K562 (cell line): ENCODE measurements around the gene NT5DC2. TPM values are rescaled to one million over a fixed set of nuclear protein-coding genes. Genes with fewer than 3 reads are reported as not detected.

Source experiments
- ATAC-seq: fragments of 200-7000 bp; cut with Tn5 transposase; 3 replicates; pipeline ENCODE4 v1.9.1; 2020; ENCODE audit warnings: moderate library complexity
- BruUV-seq: library from RNA; stranded (reverse); fragments of 400-500 nt; replicated peaks from 2 replicates; lab custom pipeline; 2021; lab: Mats Ljungman, UMichigan
- CTCF ChIA-PET: fragments of 300-600 bp; formaldehyde crosslinking; extraction: SDS; loops from one replicate; lab custom pipeline; 2021; ENCODE audit warnings: low intra/inter-chr PET ratio; lab: Yijun Ruan, JAX
- POLR2A ChIA-PET: fragments of 300-600, 350-650 bp; sonication (Branson Sonifier 250); formaldehyde crosslinking; extraction: SDS; loops from one replicate; lab custom pipeline; 2021; ENCODE audit warnings: antibody characterized with exemption, inconsistent platforms; lab: Yijun Ruan, JAX
- DNase-seq, 4 experiments: peaks; one replicate each; pipeline versions ENCODE4 v3.0.0 to v3.0.0-alpha.2; 2011 to 2018; ENCODE audit warnings: low spot score in 3 of 4, mixed read lengths in 3 of 4; ENCODE audit errors: extremely low read depth in 1 of 4
- FAIRE-seq: peaks from 2 replicates; lab custom pipeline; 2011; peaks lifted over from hg19 to GRCh38; lab: Jason Lieb, UNC
- H2AFZ ChIP-seq: 2 replicates; pipeline ENCODE4 v1.6.0; 2011; ENCODE audit warnings: low read depth, low read length, control low read depth, inconsistent platforms
- H3K27ac ChIP-seq: fragments of 200-600 bp; 3 replicates; pipeline ENCODE4 v1.8.0; 2011; ENCODE audit warnings: low read depth, mild to moderate bottlenecking, control low read depth, inconsistent platforms, low read length, moderate library complexity, mixed read lengths; ENCODE audit errors: extremely low read depth
- H3K27me3 ChIP-seq, 2 experiments: fragments of 300-600 bp in 1 of 2; 2 replicates in 1 of 2; 3 replicates in 1 of 2; pipeline versions ENCODE4 v1.6.0 to v1.8.0; 2011; ENCODE audit warnings: inconsistent platforms in 2 of 2, low read length in 2 of 2, mild to moderate bottlenecking in 1 of 2, mixed read lengths in 1 of 2, moderate library complexity in 1 of 2; ENCODE audit not compliant: control insufficient read depth in 2 of 2, insufficient read depth in 2 of 2
- H3K36me3 ChIP-seq: fragments of 300-600 bp; 3 replicates; pipeline ENCODE4 v1.8.0; 2011; ENCODE audit warnings: mild to moderate bottlenecking, low read length, inconsistent platforms; ENCODE audit not compliant: control insufficient read depth, insufficient read depth
- H3K4me1 ChIP-seq, 2 experiments: fragments of 200-600 bp in 1 of 2; replicated peaks in 1 of 2; 2 replicates in 1 of 2; 3 replicates in 1 of 2; pipeline versions ENCODE4 v1.5.1 to v1.8.0; 2011; ENCODE audit warnings: inconsistent platforms in 2 of 2, low read length in 2 of 2, mild to moderate bottlenecking in 1 of 2, mixed read lengths in 1 of 2, moderate library complexity in 1 of 2; ENCODE audit not compliant: control insufficient read depth in 2 of 2, insufficient read depth in 2 of 2
- H3K4me2 ChIP-seq: 2 replicates; pipeline ENCODE4 v1.6.1; 2011; ENCODE audit warnings: low read length, control low read depth, inconsistent platforms, mixed read lengths; ENCODE audit not compliant: insufficient read depth
- H3K4me3 ChIP-seq: fragments of 200-600 bp; sonication (generic), shearing (Covaris generic); 2 replicates; pipeline ENCODE4 v1.5.1; 2016; ENCODE audit warnings: control low read depth, inconsistent platforms
- H3K79me2 ChIP-seq: fragments of 200-600 bp; 3 replicates; pipeline ENCODE4 v1.8.0; 2011; ENCODE audit warnings: low read length, inconsistent platforms; ENCODE audit not compliant: control insufficient read depth, insufficient read depth
- H3K9ac ChIP-seq, 2 experiments: 2 replicates each; pipeline versions ENCODE4 v1.6.0 to v1.6.1; 2011; ENCODE audit warnings: low read depth in 2 of 2, low read length in 2 of 2, control low read depth in 1 of 2, inconsistent platforms in 1 of 2, mild to moderate bottlenecking in 1 of 2, mixed read lengths in 1 of 2; ENCODE audit not compliant: insufficient read depth in 1 of 2
- H3K9me1 ChIP-seq: one replicate; pipeline ENCODE4 v1.6.0; 2011; ENCODE audit warnings: inconsistent platforms, mild to moderate bottlenecking, low read length, moderate library complexity; ENCODE audit not compliant: control insufficient read depth, insufficient read depth
- H3K9me3 ChIP-seq: replicated peaks from 2 replicates; pipeline ENCODE4 v1.5.1; 2011; ENCODE audit warnings: low read depth, low read length, inconsistent platforms; ENCODE audit not compliant: control insufficient read depth, insufficient read depth
- H4K20me1 ChIP-seq: replicated peaks from 2 replicates; pipeline ENCODE4 v1.6.1; 2011; ENCODE audit warnings: low read length, inconsistent platforms, mixed read lengths; ENCODE audit not compliant: control insufficient read depth, insufficient read depth
- DNMT1 ChIP-seq: fragments of 450-650 bp; IDR thresholded peaks from 2 replicates; pipeline ENCODE4 v1.6.1; 2016; ENCODE audit warnings: antibody characterized with exemption, mild to moderate bottlenecking
- ELF4 ChIP-seq: fragments of 450-650 bp; formaldehyde crosslinking; IDR thresholded peaks from 2 replicates; pipeline ENCODE4 v1.4.0; 2022; ENCODE audit warnings: missing genetic modification characterization
- FOSL1 ChIP-seq: fragments of 200-800 bp; sonication (Bioruptor generic); conservative IDR thresholded peaks from 2 replicates; pipeline ENCODE4 v1.6.1; 2016; ENCODE audit warnings: missing genetic modification characterization, missing compliant biosample characterization
- FOXP1 ChIP-seq: sonication (generic); formaldehyde crosslinking; IDR thresholded peaks from 2 replicates; pipeline ENCODE4 v1.8.0; 2022; ENCODE audit warnings: mild to moderate bottlenecking, missing genetic modification reagents
- NR1H2 ChIP-seq: sonication (generic); formaldehyde crosslinking; IDR thresholded peaks from 2 replicates; pipeline ENCODE4 v1.4.0; 2020; ENCODE audit warnings: mild to moderate bottlenecking, missing genetic modification reagents
- POLR2AphosphoS5 ChIP-seq: IDR thresholded peaks from 2 replicates; pipeline ENCODE4 v1.6.1; 2011; ENCODE audit warnings: mild to moderate bottlenecking, low read depth, low read length, moderate library complexity; ENCODE audit not compliant: control insufficient read depth, insufficient read depth
- RB1 ChIP-seq: fragments of 450-650 bp; IDR thresholded peaks from 2 replicates; pipeline ENCODE4 v1.6.1; 2017; ENCODE audit warnings: low read depth, mild to moderate bottlenecking
- TCF3 ChIP-seq: sonication (generic); formaldehyde crosslinking; IDR thresholded peaks from 2 replicates; pipeline ENCODE4 v1.4.0; 2020; ENCODE audit warnings: mild to moderate bottlenecking, missing genetic modification reagents
- ZKSCAN1 ChIP-seq: fragments of 150-350 bp; IDR thresholded peaks from 2 replicates; pipeline ENCODE4 v1.6.1; 2016; ENCODE audit warnings: low read depth, low read length
- ZNF586 ChIP-seq: fragments of 450-650 bp; formaldehyde crosslinking; conservative IDR thresholded peaks from 2 replicates; pipeline ENCODE4 v1.4.0; 2020; ENCODE audit warnings: mild to moderate bottlenecking, moderate library complexity
- ZNF609 ChIP-seq: sonication (generic); formaldehyde crosslinking; IDR thresholded peaks from 2 replicates; pipeline ENCODE4 v1.8.1; 2023; ENCODE audit warnings: missing genetic modification reagents, mild to moderate bottlenecking, borderline replicate concordance
- WGBS: fragments of 100-300 bp; shearing (Covaris generic); methylation state at CpG from one replicate; pipeline ENCODE4 v1.1.6; 2016; ENCODE audit warnings: low coverage, mixed read lengths; ENCODE audit not compliant: insufficient coverage; ENCODE audit errors: missing lambda C conversion rate; 5-methylcytosine and 5-hydroxymethylcytosine counted together
- in situ Hi-C: fragments of 300-500 bp; cut with MboI; formaldehyde crosslinking; loops from 4 replicates; pipeline ENCODE4 v1.15.0; 2018; ENCODE audit warnings: inconsistent platforms, mixed read lengths
- intact Hi-C: fragments of 100-400 bp; cut with micrococcal nuclease; formaldehyde crosslinking; loops from 2 replicates; pipeline ENCODE4 v1.14.2; 2022
- polyA plus RNA-seq, 8 experiments: library from polyadenylated mRNA; depleted of rRNA in 4 of 8; stranded (reverse) in 5 of 8; unstranded in 3 of 8; fragments of >200 nt; fragmentation: Nextera tagmentation in 2 of 8; fragmentation: Illumina TruSeq in 1 of 8; extraction: Ambion mirVana in 2 of 8; extraction: Trizol in 1 of 8; gene quantifications; 2 replicates each; pipeline versions ENCODE4 v1.2.1 to v1.2.3, GENCODE V29; 2011 to 2014; ENCODE audit warnings: inconsistent platforms in 1 of 8, missing spikeins in 1 of 8
- total RNA-seq, 7 experiments: library from RNA; depleted of rRNA in 6 of 7; stranded (reverse); fragments of >200 nt in 6 of 7; fragmentation: Illumina TruSeq in 2 of 7; extraction: Trizol in 2 of 7; gene quantifications; 2 replicates each; pipeline versions ENCODE4 v1.2.1 to v1.2.3, GENCODE V29; 2011 to 2021; ENCODE audit warnings: low replicate concordance in 1 of 7
- TF ChIP-seq, protein P1 (sequence below): fragments of 250-450 bp; sonication (Bioruptor Pico); IDR thresholded peaks from 2 replicates; pipeline ENCODE4 v1.5.0; 2021; ENCODE audit warnings: mild to moderate bottlenecking, moderate library complexity

Gene NT5DC2
- total and polyA plus RNA-seq, 9 of the 15 experiments (the other 6 are each of a cell fraction or from before 2014, with no cell fraction given): 25.6 to 168 (median 122) TPM

- intact Hi-C loops (no loop called here), in situ Hi-C loops (no loop called here)
- TF ChIP-seq ZKSCAN1 (no peak), TCF3 (CRISPR knock-in tag) (no peak), RB1 (no peak), ZNF586 (no peak), ELF4 (no peak), ZNF609 (CRISPR knock-in tag) (no peak), FOSL1 (tag) (no peak), DNMT1 (no peak), FOXP1 (CRISPR knock-in tag) (no peak), NR1H2 (CRISPR knock-in tag) (no peak), POLR2AphosphoS5 (no peak)
- TF ChIP-seq, protein P1, sequence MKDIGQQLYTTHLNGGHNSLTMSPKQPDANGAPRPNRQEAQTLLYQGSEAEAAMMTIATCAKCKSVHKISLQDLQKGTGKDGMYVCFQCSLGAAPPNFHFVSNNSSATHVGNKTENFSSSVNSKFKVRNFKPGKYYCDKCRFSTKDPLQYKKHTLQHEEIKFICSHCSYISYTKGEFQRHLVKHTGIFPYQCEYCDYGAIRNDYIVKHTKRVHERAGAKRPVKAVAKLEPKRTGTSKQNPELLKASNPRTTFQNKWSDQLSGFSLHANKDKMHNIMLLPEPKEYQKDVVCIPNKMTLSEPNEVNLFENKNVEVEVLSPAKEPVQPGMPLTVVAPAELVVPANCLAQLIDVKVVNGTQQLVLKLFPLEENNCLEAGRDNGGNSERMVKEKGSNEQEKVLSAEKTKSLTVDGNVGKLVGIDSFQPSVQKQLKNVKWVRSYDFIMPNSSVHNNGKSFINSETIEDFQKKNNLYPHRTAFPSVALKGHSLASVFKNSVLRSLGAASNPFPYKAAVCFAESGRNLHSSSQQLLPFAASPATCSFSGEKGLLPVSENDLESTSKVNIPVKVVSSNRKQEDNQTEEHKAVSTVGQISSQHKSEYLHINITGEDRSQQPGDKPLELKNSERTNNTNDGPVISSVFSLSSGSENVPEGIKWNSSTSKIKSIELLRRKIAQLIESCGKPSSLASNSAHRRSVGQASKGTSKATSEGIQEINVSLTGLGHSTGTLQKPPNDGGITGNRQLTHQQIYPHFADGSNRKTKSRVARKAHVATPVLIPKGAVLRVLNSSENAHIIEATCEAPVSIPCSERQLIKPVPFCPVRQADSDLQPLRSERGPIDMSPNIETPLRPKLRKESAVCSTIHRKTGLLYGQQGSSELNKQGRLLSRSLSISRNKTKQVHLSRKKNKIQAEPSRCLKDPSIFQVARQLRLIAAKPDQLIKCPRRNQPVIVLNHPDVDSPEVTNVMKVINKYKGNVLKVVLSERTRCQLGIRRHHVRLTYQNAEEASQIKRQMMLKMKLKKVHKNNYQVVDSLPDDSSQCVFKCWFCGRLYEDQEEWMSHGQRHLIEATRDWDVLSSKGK (CRISPR knock-in tag): no peak
- Histone ChIP-seq H3K9me1 (no peaks in the 10 kb centered on the region), H2AFZ (no peak overlapping the region), H3K9ac (no peak overlapping the region), H3K4me3 (no peak overlapping the region), H3K36me3 (no peaks in the 10 kb centered on the region), H3K4me1 (peaks cover 0 to 37% of the 10 kb centered on the region in 2 experiments; a peak in 2 of 5 replicates), H3K27ac (no peak overlapping the region), H3K4me2 (no peak overlapping the region), H3K9me3 (no peaks in the 10 kb centered on the region), H3K79me2 (no peaks in the 10 kb centered on the region), H4K20me1 (no peaks in the 10 kb centered on the region), H3K27me3 (peaks cover 0 to 37% of the 10 kb centered on the region in 2 experiments; a peak in 2 of 5 replicates)
- POLR2A ChIA-PET: interaction anchor here (0.7 to 2.1 kb wide), 4 partner anchors 14 to 778 kb away, joined by 3 to 6 read pairs (median 4); no protein-coding TSS in a partner anchor
- WGBS: 3% methylated on average over 5 of the region's 8 CpGs
- BruUV-seq: no TSS peak
- CTCF ChIA-PET: no interaction called here
- FAIRE-seq: no peak
- no peak for DNase-seq
- no peak for ATAC-seq
Observed at GRCh38 chr3:52512105-52512504, 21.6 kb downstream of the NT5DC2 start.
